ENCODE data around the gene CENPE. TPM values are rescaled to one million over a fixed set of nuclear protein-coding genes. Genes with fewer than 3 reads are reported as not detected.

Gene CENPE
- total RNA-seq, 6 experiments from 2014 or later = 11.3 to 36.5 (median 28.8) TPM

DNA sequence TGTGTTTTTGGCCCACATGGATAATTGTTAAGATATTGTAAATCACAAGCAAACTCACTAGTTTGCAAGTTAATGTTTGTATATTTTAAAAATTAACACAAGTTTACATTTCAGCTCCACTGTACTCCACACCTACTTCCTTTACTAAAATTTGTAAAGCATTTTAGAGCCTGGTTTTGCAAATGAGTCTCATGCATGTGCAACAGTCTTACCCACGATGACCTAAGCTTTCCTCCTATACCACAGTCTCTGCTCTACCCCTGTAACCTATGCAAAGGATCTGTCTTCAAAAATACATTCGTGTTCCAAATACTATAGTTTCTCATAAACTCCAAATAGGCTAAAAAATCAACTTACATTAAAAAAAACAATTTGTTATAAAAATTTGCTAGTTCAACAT lies 108.7 kb downstream of the CENPE start:
- H3K9me3 Mint-ChIP-seq = no peaks in the 10 kb centered on the region
- H3K27me3 Mint-ChIP-seq (ENCODE audit: insufficient read depth) = no peaks in the 10 kb centered on the region
- peaks cover 11% of the 10 kb centered on the region for H3K36me3 Mint-ChIP-seq (ENCODE audit: low read depth)
- TF ChIP-seq, protein P1, sequence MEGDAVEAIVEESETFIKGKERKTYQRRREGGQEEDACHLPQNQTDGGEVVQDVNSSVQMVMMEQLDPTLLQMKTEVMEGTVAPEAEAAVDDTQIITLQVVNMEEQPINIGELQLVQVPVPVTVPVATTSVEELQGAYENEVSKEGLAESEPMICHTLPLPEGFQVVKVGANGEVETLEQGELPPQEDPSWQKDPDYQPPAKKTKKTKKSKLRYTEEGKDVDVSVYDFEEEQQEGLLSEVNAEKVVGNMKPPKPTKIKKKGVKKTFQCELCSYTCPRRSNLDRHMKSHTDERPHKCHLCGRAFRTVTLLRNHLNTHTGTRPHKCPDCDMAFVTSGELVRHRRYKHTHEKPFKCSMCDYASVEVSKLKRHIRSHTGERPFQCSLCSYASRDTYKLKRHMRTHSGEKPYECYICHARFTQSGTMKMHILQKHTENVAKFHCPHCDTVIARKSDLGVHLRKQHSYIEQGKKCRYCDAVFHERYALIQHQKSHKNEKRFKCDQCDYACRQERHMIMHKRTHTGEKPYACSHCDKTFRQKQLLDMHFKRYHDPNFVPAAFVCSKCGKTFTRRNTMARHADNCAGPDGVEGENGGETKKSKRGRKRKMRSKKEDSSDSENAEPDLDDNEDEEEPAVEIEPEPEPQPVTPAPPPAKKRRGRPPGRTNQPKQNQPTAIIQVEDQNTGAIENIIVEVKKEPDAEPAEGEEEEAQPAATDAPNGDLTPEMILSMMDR (IDR thresholded peaks at IDR 0.05) = no peak
- no peak for DNase-seq
- H3K4me1 Mint-ChIP-seq (ENCODE audit: low read depth) = peaks cover 18% of the 10 kb centered on the region
- no peak overlapping the region for H3K27ac Mint-ChIP-seq
- no peak overlapping the region for H3K4me3 Mint-ChIP-seq

DNA sequence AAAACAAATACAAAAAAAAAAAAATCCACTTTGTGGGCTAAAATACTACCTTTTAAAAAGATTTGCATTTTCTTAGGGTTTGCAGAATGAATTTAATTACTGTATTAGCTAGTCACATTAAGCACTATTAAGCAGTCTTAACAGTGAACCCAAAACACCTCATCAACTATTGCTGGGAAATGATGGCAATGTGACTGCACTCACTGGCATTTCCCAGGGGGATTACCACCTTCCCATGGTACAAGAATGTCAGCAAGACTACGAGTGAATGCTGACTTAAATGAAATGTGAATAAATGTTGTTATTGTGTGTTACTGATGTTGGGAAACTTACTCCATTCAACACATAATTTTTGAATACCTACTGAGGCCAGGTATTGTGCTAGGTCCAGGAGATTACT lies 111.6 kb downstream of the CENPE start:
- peaks cover 7% of the 10 kb centered on the region; the same call in 1 of the 2 replicates for H3K4me1 Mint-ChIP-seq (ENCODE audit: low read depth)
- H3K9me3 Mint-ChIP-seq = no peaks in the 10 kb centered on the region
- no peak overlapping the region for H3K27ac Mint-ChIP-seq
- H3K4me3 Mint-ChIP-seq = no peak overlapping the region
- no peaks in the 10 kb centered on the region for H3K27me3 Mint-ChIP-seq (ENCODE audit: insufficient read depth)
- TF ChIP-seq, protein P1 (IDR thresholded peaks at IDR 0.05) = no peak
- DNase-seq = no peak
- H3K36me3 Mint-ChIP-seq (ENCODE audit: low read depth) = peaks cover 11% of the 10 kb centered on the region

DNA sequence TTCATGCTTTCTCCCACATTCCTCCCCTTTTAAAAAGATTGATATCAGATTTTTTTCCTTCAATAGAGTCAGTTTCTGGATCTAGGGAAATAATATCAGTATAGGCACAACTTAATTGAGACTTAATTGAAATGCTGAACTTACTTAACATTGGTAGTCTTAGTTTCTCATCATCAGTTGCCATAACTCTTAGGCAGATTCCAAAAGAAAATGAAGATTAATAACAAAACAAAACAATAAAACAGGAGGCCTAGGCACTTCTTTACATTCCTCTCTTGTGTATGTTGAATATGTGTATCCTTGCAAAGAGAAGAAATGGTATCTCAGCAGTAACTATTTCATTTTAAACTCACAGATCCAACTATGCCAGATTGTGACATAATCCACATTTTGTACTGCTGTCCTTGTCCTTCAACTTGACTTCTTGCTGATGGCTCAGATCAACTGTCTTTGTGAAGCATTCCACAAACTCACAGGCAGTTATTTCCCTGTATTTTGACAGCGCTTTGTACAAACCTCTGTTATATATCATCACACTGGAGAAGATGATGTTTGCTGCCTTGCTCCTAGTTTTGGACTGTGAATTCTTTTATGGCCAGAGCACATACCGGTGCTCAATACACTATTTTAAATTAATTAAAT lies 112.5 kb downstream of the CENPE start:
- Mint-ChIP-seq H3K27ac (no peak overlapping the region), H3K4me1 (ENCODE audit: low read depth) (peaks cover 5% of the 10 kb centered on the region; the same call in 1 of the 2 replicates), H3K4me3 (no peak overlapping the region), H3K27me3 (ENCODE audit: insufficient read depth) (no peaks in the 10 kb centered on the region), H3K9me3 (no peaks in the 10 kb centered on the region), H3K36me3 (ENCODE audit: low read depth) (peaks cover 11% of the 10 kb centered on the region)
- DNase-seq = no peak
- TF ChIP-seq, protein P1 (IDR thresholded peaks at IDR 0.05) = no peak

DNA sequence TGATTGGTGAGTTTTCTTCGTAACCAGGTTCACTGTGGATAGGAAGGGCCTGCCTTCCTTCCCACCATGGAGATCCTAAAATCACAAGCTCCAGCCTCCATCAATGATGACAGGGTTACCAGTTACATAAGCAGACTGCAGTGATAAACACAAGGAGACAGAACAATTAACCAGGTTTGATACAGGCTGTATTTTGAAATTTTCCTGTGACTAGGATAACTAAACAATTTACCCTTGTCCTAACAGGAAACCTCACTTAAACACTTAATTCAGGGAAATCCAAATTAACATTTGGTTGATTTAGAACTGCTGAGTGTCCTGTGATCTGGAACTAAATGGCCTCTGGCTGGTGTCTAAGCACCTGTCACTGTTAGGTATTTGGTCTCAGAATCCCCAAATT lies 118.5 kb downstream of the CENPE start:
- no peaks in the 10 kb centered on the region for H3K27me3 Mint-ChIP-seq (ENCODE audit: insufficient read depth)
- H3K4me3 Mint-ChIP-seq = no peak overlapping the region
- H3K4me1 Mint-ChIP-seq (ENCODE audit: low read depth) = peaks cover 34% of the 10 kb centered on the region
- TF ChIP-seq, protein P1 (IDR thresholded peaks at IDR 0.05) = no peak
- no peaks in the 10 kb centered on the region for H3K9me3 Mint-ChIP-seq
- no peak for DNase-seq
- H3K27ac Mint-ChIP-seq = no peak overlapping the region
- no peaks in the 10 kb centered on the region for H3K36me3 Mint-ChIP-seq (ENCODE audit: low read depth)

DNA sequence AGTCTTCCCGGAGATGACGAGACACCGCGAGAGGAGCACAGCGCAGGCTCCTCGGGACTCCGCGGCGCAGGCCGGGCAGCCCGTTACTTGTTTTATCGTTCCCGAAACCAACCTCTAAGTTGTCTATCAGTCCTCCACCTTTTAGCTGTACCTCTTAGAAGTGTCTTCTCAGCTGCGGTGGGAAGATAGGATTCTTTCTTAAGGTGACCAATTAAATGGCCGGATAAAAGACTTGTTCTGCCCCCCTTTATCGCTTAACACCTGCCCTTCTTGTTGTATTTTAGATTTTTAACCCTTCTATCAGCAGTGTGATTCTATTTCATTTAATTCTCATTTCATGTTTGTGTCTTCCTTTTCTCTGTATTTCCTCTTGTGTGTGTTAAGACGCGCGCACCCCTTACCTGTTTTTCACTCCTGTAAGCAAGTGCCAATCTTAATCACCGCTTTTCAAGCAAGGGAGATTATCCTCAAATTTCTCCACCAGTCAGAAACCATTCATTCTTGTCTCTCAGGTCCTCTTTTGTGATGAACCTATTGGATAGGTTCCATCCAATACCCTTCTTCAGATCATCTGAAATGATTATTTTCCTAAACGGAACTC lies 121.3 kb downstream of the CENPE start, which contains the start of gene SLC9B2:
TSS of gene SLC9B2 (minus strand) at position 15 of the 601 bp plus-strand sequence. CDS start 9,211 bp downstream, outside the sequence.
- no peak for DNase-seq
- Mint-ChIP-seq H3K4me1 (ENCODE audit: low read depth) (peaks cover 44% of the 10 kb centered on the region), H3K9me3 (no peaks in the 10 kb centered on the region), H3K4me3 (peak within 1 kb of the TSS; percentile 94), H3K27ac (peak within 1 kb of the TSS; percentile 96), H3K36me3 (ENCODE audit: low read depth) (0 out of 2 replicates have a peak, but pooled peaks cover 4% of the 10 kb centered on the region), H3K27me3 (ENCODE audit: insufficient read depth) (no peaks in the 10 kb centered on the region)
- TF ChIP-seq, protein P1 (IDR thresholded peaks at IDR 0.05) = no peak

Measured in HFFc6 (cell line).